NCI-H2029 (cell line): Measurements from ENCODE around the gene ZNF524.
"Not testable (repeated sequence)": the region's sequence is repeated elsewhere in the genome, so short reads cannot be mapped to it uniquely, and the experiment has no call there.

Experiments
- DNase-seq: peaks from one replicate; lab custom pipeline; 2025; lab: John Stamatoyannopoulos, UW

The ZNF524 gene

DNA sequence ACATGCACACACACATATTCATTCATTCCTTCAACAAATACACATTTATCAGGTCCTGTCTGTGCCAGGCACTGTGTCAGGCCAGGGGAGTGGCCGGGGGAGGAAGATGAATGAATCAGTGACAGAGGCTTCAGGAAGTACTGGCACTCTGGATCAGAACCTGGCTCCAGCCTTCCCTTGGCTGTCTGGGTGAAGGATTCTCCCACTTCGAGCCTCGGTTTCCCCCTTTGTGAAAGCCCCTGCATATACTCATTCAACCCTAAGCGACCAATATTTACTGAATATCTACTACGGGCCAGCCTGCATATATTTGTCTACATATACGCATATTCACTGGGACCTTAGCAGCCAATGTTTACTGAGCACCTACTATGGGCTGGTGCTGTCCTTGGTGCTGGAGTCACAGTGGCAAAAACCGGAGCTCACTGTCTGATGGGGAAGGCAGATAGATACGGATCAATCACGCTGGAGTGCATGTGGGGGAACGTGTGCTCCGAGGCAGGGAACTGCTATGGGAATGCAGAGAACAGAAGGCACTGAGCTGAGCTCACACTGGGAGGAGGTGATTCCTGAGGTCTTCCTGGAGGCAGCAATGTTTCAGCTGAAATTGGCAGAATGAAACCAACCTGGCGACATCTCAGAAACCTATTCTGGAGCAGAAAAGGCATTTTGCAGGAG lies 18.8 kb upstream of the ZNF524 start:
- DNase-seq = no peak

DNA sequence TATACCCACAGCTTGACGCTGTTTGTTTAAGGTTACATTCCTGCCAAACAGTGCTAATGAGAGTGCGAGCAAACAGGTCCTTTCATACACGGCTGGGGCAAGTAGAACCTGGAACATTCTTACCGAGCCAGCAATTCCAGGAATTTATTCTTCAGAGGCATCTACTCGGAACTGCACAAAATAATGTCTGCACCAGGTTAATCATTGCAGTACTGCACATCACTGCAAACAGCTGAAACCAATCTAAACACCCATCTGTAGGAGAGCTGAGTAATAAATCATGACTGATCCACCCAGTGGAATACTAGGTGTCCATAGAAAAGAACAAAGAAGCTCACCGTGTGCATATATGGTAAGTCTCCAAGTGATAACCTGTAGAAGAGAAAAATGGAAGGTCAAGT lies 18.3 kb upstream of the ZNF524 start:
- DNase-seq = peak; percentile 40

DNA sequence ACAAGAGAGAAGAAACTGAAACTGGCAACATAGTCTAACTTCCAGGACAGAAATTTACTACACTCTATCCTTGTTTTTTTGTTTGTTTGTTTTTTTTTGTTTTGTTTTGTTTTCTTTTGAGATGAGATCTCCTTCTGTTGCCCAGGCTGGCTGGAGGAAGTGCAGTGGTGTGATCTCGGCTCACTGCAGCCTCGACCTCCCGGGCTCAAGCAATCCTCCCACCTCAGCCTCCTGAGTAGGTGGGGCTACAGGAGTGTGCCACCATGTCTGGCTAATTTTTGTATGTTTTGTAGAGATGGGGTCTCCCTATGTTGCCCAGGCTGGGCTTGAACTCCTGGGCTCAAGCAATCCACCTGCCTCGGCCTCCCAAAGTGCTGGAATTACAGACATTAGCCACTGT lies 17.8 kb upstream of the ZNF524 start:
- DNase-seq = not testable (repeated sequence)

DNA sequence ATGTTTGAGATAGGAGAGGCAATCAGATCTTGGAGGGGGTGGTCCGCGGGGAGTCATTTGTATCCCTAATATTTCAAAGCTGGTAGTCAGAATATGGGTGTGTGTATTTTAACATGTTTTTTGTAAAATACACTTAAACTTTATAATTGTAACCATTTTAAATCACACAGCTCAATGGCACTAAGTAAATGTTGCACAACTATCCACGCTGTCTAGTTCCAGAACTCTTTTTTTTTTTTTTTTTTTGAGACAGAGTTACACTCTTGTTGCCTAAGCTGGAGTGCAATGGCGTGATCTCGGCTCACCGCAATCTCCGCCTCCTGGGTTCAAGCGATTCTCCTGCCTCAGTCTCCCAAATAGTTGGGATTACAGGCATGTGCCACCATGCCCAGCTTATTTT lies 16.2 kb upstream of the ZNF524 start:
- DNase-seq = not testable (repeated sequence)

DNA sequence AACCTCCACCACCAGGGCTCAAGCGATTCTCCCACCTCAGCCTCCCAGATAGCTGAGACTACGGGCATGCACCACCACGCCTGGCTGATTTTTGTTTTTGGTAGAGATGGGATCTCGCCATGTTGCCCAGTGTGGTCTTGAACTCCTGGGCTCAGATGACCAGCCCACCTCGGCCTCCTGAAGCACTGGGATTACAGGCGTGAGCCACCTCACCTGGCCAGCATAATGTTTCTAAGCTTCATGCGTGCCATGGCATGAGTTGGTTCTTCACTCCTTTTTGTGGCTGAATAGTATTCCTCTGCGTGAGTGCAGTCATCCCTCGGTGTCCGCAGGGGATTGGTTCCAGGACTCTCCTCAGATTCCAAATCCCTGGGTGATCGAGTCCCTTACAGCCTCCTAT lies 15.2 kb upstream of the ZNF524 start:
- DNase-seq = no peak

DNA sequence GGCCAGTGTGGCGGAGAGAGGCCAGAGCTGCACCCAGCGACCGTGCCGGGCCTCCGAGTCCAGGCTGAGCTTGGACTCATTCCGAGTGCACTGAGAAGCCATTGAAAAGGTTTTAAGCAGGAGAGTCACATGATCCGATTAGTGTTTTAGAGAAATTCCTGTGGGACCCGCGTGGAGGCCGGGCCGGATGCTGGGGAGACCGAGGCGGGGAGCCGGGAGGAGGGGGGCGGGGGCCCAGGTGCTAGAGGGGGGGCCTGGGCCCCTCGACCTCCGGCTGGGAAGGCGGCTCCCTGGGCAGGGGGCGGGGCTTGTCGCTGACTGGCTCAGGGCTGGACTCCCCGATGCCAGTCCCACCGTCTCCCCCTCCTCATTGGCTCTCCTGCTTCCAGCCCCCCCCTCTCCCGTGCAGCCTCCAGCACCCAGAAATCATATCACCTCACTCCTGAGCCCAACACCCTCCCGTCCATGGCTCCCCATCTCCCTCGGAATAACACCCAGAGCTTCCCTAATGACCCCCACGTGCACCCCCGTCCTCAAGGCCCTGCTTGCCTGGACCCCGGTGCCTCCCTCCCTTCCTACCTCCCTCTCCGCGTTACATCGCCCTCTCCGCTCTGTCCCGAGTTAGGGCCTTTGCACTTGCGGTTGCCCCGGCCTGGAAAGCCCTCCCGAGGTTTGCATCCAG lies 14.3 kb upstream of the ZNF524 start:
- DNase-seq = peak; percentile 46

DNA sequence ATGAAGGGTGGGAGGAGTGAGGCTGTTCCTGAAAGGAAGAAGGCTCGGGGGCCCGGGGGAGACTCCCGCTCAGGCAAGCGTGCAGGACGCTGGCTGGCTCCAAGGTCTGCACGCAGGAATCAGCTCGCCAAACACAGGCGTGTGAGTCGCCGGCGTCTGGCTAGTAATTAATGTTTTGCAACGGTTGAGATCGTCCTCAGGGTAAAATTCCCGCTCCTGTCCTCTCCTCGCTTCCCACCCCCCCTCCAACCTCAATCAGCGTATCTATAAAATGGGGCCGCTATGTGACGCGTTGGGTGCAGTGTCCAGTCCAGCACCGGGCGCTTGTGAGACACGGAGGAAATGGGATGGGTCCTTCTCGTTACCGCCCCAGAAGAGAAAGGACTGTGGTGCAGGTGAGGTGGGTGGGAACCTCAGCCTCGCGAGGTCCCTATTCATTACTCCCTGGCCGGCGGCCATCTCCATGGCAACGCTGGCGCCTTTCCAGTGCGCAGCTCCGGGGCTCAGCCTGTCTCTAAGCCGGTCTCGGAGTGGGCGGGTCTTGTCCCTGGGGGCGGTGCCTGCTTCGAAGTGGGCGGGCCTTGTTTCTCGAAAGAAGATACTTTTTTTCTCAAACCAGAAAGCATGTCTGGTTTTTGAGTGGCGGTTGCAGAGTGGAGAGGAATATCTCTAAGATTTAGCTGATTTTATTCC lies 13.0 kb upstream of the ZNF524 start:
- peak; percentile 95 for DNase-seq

DNA sequence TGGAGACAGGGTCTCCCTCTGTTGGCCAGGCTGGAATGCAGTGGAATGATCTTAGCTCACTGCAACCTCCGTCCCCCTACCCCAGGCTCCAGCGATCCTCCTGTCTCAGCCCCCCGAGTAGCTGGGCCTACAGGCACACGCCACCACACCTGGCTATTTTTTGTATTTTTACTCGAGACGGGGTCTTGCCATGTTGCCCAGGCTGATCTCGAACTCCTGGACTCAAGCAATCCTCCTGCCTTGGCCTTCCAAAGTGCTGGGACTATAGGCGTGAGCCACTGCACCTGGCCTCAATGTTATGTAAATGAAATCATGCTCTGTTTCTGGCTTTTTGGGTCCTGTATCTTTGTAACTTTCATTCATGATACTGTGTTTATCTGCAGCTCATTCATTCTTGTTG lies 11.3 kb upstream of the ZNF524 start:
- no peak for DNase-seq

DNA sequence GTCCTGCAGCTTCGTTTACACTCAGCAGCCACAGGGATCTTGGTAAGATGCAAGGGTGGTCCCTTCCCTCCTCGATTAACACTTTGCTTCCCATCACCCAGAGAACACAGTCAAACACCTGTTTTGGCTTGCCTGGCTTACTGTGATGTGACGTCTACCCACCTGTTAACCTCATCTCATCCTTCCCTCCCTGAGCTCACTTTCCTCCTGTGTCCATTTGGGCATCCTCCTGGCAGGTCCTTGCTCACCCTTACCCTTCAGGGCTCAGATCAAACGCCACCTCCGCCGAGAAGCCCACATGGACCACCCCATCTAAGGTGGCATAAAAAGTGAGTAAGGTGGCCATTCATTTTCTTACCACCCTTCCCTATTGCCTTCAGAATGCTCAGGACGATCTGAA lies 10.0 kb upstream of the ZNF524 start:
- DNase-seq = no peak

DNA sequence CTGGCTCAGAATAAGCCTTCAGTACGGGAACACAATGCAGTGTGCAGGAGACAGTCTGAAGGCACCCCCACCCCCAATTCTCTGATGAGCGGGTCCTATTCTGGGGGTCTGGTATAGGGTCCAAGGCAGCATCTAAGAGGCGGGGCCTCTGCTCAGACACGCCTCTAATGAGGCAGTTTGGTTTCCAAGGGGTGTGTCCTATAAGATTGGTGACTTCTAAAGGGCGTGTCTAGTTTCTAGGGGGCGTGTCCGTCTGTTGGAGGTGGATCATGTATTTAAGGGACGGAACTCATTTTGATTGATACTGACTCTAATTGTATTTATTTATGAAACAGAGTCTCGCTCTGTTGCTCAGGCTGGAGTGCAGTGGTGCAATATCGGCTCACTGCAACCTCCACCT lies 9.5 kb upstream of the ZNF524 start:
- peak; percentile 56 for DNase-seq

DNA sequence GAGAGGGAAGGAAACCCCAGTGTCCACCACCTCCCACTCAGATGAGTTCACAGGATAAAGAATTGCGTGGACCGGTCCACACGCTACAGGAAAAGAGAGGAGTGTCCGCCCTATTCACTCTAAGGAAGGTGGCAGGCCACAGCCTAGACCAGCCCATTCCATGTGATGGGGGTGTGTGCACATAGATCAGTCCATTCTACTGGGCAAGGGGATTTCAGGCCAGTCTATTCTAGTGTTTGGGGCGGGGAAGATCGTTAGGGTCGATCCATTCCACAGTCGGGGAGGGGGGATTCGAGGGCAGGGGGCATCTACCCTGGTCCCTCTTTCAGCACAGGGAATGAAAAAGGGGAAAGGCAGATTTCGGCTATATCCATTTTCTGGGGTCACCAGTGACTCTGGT lies 8.5 kb upstream of the ZNF524 start:
- no peak for DNase-seq

DNA sequence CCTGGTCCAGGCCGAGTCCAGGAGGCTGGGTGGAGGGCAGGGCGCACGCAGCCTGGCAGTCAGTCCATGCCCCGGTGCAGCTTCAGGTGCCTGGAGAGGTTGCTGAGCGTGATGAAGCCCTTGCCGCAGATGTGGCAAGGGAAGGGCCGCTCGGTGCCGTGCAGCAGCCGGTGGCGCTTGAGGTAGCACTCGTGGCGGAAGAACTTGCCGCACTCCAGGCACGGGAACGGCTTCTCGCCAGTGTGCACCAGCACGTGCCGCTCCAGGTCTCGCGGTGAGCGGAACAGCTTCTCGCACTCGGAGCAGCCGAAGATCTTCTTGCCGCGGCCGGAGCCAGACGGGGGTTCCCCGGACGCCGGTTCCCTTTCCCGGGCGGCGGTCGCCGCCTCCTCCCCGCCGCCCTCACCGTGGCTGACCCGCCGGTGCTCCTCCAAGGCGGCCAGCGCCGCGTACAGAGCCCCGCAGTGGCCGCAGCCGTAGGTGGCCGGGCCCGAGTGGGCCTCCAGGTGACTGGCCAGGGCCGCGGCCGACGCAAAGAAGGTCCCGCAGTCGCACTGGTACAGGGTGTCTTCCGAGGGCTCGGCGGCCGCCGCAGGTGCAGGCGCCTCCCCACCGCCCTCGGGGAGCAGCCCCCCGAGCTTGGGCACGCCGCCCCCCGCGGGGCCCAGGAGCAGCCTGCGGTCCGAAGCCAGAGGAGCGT lies 7.5 kb upstream of the ZNF524 start:
- DNase-seq = no peak

DNA sequence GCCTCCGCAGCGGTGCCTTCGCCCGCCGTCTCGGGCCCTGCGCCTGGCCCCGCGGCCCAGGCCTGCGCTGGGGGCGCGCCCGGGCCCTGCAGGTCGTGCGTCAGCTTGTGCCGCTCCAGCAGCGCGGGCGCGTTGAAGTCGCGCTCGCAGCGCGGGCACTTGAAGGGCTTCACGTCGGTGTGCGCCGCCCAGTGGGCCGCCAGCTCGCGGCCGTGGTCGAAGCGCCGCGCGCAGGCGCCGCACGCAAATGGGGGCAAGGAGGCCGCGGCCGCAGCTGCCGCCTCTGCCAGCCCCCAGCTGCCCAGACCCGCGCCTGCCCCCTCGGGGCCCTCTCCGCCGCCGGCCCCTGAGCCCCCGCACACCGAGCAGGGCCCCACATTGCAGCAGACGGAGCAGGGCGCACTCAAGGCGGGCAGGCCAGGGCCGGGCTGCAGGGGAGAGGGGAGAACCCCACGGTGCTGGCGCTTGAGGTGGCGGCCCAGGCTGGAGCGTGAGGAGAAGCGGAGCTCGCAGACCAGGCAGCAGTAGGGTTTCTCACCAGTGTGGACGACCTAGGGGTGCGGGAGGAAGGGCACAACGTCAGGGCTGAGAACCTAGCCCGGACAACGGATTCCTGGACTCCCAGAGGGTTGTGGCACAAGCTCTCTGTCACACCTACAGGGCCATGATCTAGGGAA lies 6.9 kb upstream of the ZNF524 start:
- DNase-seq = no peak

DNA sequence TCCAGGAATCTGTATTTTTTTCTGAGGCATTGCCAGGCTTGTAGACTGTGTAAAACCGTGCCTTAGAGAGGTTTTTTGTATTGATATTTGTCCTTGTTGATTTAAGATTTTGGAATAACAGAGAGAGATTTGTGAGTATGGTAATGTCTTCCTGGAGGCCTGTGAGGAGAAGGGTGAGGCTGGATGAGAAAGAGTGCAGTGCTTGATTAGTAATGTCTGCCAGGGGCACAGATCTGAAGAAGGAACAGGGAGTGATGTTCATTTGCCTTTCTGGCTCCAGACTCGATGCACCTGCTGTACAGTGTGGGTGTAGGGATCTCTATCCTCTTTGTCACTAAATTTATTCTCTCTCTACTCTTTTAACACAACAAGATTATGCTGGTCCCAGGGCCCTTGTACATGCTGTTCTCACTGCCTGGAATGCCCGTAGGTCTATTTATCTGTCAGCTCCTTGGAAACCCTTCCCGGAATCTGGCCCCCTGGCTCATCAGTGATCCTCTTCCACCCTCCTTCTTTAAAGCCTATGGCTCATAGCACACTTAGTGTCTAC lies 5.0 kb upstream of the ZNF524 start:
- DNase-seq = no peak

DNA sequence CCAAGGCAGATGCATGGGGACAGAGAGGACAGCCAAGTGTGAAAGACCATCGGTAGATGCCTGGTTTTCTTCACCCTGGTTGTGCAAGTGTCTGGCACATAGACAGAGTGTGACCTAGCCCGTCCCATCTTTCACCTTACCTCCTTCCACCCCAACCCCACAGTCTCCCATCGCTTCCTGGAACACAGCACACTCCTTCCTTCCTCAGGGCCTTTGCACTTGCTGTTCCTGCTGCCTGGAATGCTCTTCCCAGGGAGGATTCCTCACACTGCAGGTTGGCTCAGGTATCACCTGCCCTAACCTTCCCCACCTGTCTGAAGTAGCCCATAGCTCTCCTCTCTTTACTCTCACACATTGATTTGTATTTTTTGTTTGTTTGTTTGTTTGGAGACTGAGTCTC lies 3.8 kb upstream of the ZNF524 start:
- DNase-seq = no peak

DNA sequence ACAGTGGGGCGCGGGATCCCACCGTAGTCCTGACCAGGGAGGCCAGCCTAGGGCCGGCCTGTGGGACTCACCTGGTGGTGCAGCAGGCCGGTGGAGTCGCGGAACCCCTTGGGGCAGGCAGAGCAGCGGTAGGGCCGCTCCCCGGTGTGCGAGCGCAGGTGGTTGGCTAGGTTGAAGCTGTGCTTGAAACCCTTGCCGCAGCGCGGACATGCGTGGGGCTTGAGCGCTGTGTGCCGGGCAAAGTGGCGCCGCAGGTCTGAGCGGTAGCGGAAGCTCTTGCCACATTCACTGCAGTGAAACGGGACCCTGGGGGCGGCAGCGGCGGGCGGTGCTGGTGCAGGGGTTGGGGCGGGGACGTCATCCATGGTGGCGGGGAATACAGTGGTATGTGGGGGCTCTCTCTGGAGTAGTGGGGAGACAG lies 2.6 kb upstream of the ZNF524 start:
- DNase-seq = no peak

DNA sequence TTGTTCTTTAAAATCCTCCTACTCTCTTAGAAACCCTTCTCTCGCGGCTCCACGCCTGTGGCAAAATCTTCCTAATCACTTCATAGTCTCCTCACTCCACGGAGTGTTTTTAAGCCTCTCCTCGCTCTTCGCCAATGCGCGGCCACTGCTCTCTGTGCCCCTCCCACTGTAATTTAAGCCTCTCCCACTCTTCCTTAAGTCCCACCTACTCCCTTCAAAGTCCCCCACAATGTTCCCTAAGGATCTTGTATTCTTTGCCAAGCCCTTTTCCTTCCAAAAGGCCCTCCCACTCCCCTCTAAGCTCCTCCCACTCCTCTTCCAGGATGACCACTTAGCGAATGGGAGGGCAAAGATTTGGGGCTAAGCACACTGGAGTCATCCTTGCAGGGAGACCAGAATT lies 2.1 kb upstream of the ZNF524 start:
- DNase-seq = no peak

DNA sequence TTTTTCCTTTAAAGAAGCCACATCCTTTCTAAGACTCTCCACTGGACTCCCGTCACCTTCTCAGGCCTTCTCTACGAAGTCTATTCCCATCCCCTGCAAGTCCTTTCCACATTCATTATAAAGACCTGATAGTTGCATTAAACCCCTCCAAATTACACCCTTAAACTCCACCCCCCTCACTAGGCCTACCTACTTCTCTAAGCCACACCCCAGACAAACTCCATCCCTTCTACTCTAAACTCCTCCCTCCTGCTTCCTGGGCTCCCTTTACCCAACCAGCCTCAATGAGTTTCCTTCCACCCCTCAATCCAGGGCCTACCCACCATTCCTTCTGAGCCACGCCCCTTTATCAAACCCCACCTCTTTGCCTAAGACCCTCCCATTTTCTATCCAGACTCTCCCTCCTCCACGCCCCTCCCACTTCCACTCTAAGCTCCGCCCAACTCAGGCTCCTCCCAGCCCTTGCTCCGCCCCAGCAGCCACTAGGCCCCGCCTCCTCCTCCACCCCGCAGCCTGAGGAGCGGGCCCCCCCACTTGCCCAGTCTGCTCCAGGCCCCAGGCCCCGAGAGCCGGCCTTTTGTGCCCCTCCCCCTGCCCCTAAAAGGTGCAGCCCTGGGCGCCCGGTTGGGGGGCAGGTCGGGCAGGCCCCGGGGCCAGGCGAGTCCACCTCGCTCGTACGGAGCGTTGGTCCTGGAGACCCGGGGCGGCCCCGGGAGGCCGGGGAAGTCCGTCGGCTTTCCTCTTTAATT lies 1.2 kb upstream of the ZNF524 start:
- peak; percentile 87 for DNase-seq

DNA sequence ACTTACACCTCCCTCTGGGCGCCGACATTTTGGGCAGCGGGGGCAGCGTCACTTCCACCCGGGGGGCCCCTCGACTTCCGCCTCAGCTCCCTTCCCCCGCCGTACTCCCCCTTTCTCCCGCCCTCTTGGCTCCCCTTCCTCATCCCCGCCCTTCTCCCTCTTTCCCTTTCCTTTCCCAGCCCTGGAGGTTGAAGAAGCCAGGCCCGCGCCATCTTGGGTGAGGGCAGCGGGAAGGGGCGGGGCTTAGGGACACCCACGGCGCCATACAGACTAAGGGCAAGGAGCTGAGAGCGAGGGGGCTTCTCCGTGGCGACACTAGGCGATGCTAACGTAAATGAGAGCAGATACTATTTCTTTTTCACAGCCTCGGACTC lies 633 bp upstream of the ZNF524 start, which contains the start of gene FIZ1:
FIZ1 (minus strand) TSS at position 50 of the 374 bp plus-strand sequence. CDS start 1,652 bp downstream, outside the sequence.
- peak; percentile 96 for DNase-seq

DNA sequence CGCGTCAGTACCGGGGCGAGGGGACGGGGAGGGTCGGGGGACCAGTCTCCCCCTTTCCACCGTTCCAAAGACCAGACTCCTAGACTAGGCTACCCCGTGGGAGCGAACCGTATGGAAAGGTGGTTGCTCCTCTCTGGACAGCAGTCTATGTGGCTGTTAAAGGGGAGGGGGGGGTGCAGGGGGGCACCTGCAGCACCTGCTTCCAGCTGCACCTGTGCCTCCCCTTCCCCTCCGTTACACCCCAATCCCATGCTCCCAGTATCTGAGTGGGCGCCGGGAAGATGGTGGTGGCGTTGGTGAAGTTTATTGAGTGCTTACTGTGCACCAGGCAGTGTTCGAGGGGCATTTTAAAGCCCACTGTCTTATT lies 557 bp downstream of the ZNF524 start:
- no peak for DNase-seq

DNA sequence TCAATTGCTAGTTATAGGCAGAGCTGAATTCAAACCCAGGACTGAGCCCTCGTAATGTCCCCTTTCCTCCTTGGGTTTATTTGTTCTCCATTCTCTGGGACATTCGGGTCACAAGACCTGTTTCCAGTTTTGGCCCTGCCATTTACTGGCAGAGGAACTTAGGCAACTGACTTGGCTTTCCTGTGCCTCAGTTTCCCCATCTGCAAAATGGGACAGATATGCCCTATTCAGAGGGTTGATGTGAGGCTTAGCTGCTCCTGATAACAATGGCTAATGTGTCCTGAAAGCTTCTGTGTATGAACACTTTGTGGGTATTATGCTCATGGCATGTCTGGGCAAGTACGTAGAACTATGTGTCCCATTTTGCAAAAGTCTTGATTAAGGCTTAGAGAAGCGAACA lies 996 bp downstream of the ZNF524 start:
- no peak for DNase-seq
